NCI-H748 (cell line): ENCODE data around the gene CBLN4.

Source experiments
- DNase-seq: peaks from one replicate; lab custom pipeline; 2025; ENCODE audit not compliant: unreplicated experiment; lab: John Stamatoyannopoulos, UW

CBLN4 gene

GRCh38 chr20:56005389-56005715 is at the start of gene CBLN4:
TSS of gene CBLN4 (minus strand) at chr20:56005519. CDS start at chr20:56004171, 1,348 bp downstream.
- DNase-seq: no peak

DNA sequence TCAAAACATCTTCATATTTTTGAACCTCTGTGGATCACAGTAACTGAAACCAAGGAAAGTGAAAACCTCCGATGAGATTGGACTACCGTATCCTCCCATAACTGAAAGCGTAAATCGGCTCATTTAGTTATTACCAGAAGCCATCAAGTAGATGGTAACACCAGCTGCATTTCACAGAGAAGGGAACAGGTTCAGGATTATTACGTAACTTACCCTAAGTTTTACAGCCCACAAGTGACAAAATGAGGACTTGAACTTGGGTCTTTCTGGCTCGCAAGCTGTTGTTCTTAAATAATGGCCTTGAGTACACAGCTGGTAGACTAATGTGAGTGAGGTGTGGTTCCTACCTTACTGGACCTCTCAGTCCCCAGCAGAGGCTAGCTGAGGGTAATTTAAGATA is 37.9 kb upstream of the CBLN4 start:
- no peak for DNase-seq

GRCh38 chr20:56032251-56032650 is 26.9 kb upstream of the CBLN4 start:
- DNase-seq: no peak

DNA sequence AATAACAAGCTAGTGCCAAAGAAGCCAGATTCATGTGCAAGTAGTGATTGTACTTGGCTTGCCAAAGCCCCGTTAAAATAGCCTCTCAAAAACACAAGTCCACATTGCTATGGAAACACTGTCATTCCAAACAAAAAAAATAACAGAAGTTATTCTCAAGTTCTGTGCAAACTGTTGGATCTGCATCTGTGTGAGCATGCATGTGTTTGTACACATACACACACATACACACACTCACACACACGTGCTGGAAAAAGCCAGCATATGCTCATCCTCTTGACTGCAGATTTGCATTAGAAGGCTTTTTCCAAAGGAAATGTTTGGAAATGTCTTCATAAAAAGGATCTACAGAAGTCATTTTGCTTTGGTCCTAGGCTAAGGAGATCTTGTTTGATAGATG is 13.4 kb upstream of the CBLN4 start:
- no peak for DNase-seq

GRCh38 chr20:56018194-56018593 is 12.9 kb upstream of the CBLN4 start:
- no peak for DNase-seq

DNA sequence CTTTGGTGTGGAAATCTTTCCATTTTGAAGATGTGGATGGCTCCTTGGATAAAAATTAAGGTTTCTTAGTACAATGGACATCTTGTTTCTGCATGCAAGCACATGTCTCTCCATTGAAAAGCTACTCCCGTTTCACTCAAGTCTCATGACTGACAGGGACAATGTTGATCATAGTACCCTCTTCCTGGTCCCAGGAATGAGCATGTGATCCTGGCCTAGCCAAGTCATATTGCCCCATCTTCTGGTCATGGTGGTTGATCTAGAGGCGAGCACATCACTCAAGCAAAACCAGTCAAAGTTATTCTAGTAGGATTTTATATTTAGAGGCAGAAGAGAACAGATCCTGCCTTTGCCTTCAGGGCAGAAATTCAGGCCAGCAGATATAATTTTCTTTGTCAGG is 12.2 kb upstream of the CBLN4 start:
- no peak for DNase-seq

- no peak for DNase-seq
Measured at GRCh38 chr20:56014998-56015397, 9.7 kb upstream of the CBLN4 start.

- no peak for DNase-seq
Measured at GRCh38 chr20:56014151-56014550, 8.8 kb upstream of the CBLN4 start.

GRCh38 chr20:56004611-56005388 is 519 bp downstream of the CBLN4 start:
- no peak for DNase-seq

DNA sequence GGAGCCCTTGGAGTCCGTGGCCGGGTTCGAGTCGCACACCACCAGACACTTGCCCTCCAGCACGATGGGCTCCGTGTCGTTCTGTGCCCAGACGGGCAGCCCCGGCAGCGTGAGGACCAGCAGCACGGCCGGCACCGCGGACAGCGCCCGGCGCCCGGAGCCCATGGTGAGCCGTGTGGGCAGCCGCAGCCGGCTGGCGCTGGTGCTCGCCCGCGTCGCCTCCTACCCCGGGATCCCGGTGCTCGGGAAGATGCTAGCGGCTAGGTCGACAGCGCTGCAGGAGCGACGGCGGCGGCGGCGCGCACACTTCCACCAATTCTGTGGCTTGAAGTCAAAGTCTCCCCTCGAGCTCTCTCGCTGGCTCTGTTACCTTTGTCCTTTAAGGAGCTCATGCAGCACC is 1.3 kb downstream of the CBLN4 start:
- peak; percentile 29 for DNase-seq

DNA sequence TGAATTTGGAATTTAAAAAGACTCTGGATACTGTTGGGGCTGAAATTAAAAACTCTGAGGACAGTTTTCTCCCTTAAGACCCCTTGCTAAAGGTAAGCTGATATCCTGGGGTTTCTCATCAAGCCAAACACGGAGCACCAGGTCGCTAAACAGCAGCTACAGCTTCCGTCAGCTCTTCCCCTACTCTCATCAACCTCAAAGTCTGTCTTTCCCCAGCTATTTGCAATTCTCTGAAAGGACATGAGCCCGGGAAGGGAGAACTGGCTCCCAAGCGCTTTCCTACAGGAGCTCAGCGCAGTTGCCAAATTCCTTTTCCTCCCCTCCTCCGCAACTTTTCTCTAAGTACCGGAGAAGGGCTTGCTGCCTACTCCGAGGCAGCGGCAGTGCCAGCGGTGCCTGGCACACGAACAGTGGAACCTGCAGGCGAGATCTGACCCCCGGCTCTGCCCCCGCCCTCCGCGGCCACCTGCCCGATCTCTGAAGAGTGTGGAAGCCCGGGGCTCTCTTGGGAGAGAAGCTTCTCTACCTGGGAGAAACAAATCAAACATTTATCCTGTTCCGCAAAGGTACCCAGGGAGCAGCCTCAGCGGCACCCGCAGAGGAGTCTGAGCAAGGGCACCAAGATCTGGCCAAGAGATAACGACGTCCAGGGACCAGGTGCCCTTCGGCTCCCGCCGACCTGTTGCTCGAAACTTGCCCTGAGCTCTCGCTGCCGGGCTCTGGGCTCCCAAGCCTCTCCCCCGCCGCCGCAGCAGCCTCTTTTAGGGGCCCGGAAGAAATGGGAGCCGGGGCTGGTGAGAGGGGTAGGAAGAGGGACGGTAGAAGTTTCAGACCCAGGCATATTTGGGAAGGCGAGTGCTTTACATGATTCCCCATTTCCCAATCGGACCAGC is 2.2 kb downstream of the CBLN4 start:
- peak; percentile 13 for DNase-seq

- no peak for DNase-seq
Measured at GRCh38 chr20:56001890-56002289, 3.4 kb downstream of the CBLN4 start.

- peak; percentile 4 for DNase-seq
Measured at GRCh38 chr20:56001106-56001785, 4.1 kb downstream of the CBLN4 start.

GRCh38 chr20:55978550-55978949 is 26.8 kb downstream of the CBLN4 start:
- no peak for DNase-seq

- no peak for DNase-seq
Measured at GRCh38 chr20:55977690-55978459, 27.4 kb downstream of the CBLN4 start.

GRCh38 chr20:55974491-55975202 is 30.7 kb downstream of the CBLN4 start:
- no peak for DNase-seq

DNA sequence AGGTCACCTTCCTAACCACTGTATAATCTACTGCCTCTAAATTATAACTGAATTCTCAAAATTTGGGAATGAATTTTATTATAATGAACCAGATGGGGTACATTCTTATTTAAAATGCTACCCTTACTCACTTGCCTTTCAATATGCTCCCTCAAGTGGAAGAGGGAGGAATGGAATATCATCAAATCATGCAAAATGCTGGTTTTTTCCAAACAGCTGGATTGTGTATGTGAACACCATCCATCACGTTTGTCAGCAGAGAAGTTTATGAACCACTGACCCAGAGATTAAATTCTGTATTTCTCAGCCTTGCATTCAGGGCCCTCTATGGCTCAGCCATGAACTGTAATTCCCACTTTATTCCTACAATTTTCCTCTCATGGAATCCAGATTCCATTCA is 40.5 kb downstream of the CBLN4 start:
- no peak for DNase-seq

- DNase-seq: no peak
Measured at GRCh38 chr20:55961376-55962330, 43.7 kb downstream of the CBLN4 start.

GRCh38 chr20:55953201-55953600 is 52.1 kb downstream of the CBLN4 start:
- no peak for DNase-seq
